Cerebellar nuclear complex (tissue), 1 donor: ENCODE results near the gene WFDC6.

ENCODE experiments used
- DNase-seq, 2 experiments: peaks; one replicate each; lab custom pipeline; 2025; lab: John Stamatoyannopoulos, UW

Gene WFDC6

GRCh38 chr20:45515147-45515913, 24.0 kb downstream of the WFDC6 start, which contains the start of gene SPINT3:
TSS of gene SPINT3 (minus strand) at chr20:45515622. CDS start at chr20:45515608, 14 bp downstream.
- DNase-seq = no peak

- no peak for DNase-seq
These were observed 28.9 kb downstream of the WFDC6 start for GRCh38 chr20:45510242-45510862.

GRCh38 chr20:45509091-45509490, 30.2 kb downstream of the WFDC6 start:
- no peak for DNase-seq

GRCh38 chr20:45508068-45508886, 31.0 kb downstream of the WFDC6 start:
- no peak for DNase-seq

- DNase-seq = no peak
These were observed 32.1 kb downstream of the WFDC6 start for GRCh38 chr20:45507011-45507820.

- no peak for DNase-seq
These were observed 32.9 kb downstream of the WFDC6 start for GRCh38 chr20:45506398-45506797.

GRCh38 chr20:45503403-45503802, 35.9 kb downstream of the WFDC6 start:
- no peak for DNase-seq

- DNase-seq = no peak
These were observed 36.7 kb downstream of the WFDC6 start for GRCh38 chr20:45502561-45502960.

GRCh38 chr20:45501600-45501999, 37.7 kb downstream of the WFDC6 start:
- DNase-seq = no peak

GRCh38 chr20:45500022-45500421, 39.3 kb downstream of the WFDC6 start:
- DNase-seq = no peak

- no peak for DNase-seq
These were observed 41.2 kb downstream of the WFDC6 start for GRCh38 chr20:45497971-45498494.

- no peak for DNase-seq
These were observed 43.1 kb downstream of the WFDC6 start for GRCh38 chr20:45496166-45496565.

- no peak for DNase-seq
These were observed 43.8 kb downstream of the WFDC6 start for GRCh38 chr20:45495501-45495941.

- DNase-seq = no peak
These were observed 50.2 kb downstream of the WFDC6 start for GRCh38 chr20:45489083-45489531.

GRCh38 chr20:45487231-45487635, 52.0 kb downstream of the WFDC6 start:
- DNase-seq = no peak

- DNase-seq = no peak
These were observed 53.9 kb downstream of the WFDC6 start for GRCh38 chr20:45485388-45485787.

GRCh38 chr20:45484676-45485075, 54.6 kb downstream of the WFDC6 start:
- no peak for DNase-seq
